Right cardiac atrium (tissue), 5 donors: ENCODE results near the gene BMERB1. TPM values are rescaled to one million over a fixed set of nuclear protein-coding genes. Genes with fewer than 3 reads are reported as not detected.

Source experiments
- ATAC-seq, 2 donors: fragments of 200-7000 bp; cut with Tn5 transposase; one replicate each; pipeline versions ENCODE4 v1.8.0 to v1.9.1; 2020; ENCODE audit warnings: moderate library complexity in 2 of 2, mild to moderate bottlenecking in 1 of 2
- DNase-seq, 3 donors: peaks; one replicate each; pipeline ENCODE4 v3.0.0-alpha.2; 2020
- H3K27ac ChIP-seq: one replicate; pipeline ENCODE4 v1.5.1; 2013; ENCODE audit warnings: mild to moderate bottlenecking, low read length, control low read depth, moderate library complexity
- H3K27me3 ChIP-seq: one replicate; pipeline ENCODE4 v1.6.1; 2013; ENCODE audit not compliant: control insufficient read depth, insufficient read depth
- H3K4me1 ChIP-seq: one replicate; pipeline ENCODE4 v1.6.1; 2013; ENCODE audit warnings: low read length; ENCODE audit not compliant: control insufficient read depth, insufficient read depth
- H3K4me3 ChIP-seq: one replicate; pipeline ENCODE4 v1.5.1; 2013; ENCODE audit warnings: low read length, control low read depth
- H3K9me3 ChIP-seq: one replicate; pipeline ENCODE4 v1.6.1; 2013; ENCODE audit warnings: low read length; ENCODE audit not compliant: control insufficient read depth
- WGBS: extraction: QIAGEN DNeasy Blood & Tissue Kit; methylation state at CpG from one replicate; pipeline ENCODE4 v1.1.7; 2013; 5-methylcytosine and 5-hydroxymethylcytosine counted together
- intact Hi-C, 4 donors: fragments of 100-400 bp; cut with DNase I; formaldehyde crosslinking; loops; one replicate each; pipeline versions ENCODE4 v1.11.0 to v1.14.0; 2022 to 2023
- polyA plus RNA-seq: library from polyadenylated mRNA; stranded (reverse); fragments of 200-250 nt; gene quantifications from one replicate; pipeline ENCODE4 v1.2.3, GENCODE V29; 2013
- total RNA-seq, 4 donors: library from RNA; stranded (reverse); fragmentation: NEBNext Ultra II Directional; extraction: Animal tissue kit (Norgen Biotek cat#: 25700); gene quantifications; one replicate each; pipeline ENCODE4 v1.2.1, GENCODE V29; 2021
- donor health status: healthy with polysubstance abuse.
- donor health status: DM: no; HTN: yes; CAD: no.
- donor health status: DM: no; HTN: no; CAD: no.
- donor health status: DM: no; HTN: yes; CAD: no; lungs with severe emphysema.
- donor health status: DM: yes; HTN: yes; CAD: no.

Gene BMERB1
- total and polyA plus RNA-seq, 5 donors = 36.9 to 74.7 (median 59.0) TPM

DNA sequence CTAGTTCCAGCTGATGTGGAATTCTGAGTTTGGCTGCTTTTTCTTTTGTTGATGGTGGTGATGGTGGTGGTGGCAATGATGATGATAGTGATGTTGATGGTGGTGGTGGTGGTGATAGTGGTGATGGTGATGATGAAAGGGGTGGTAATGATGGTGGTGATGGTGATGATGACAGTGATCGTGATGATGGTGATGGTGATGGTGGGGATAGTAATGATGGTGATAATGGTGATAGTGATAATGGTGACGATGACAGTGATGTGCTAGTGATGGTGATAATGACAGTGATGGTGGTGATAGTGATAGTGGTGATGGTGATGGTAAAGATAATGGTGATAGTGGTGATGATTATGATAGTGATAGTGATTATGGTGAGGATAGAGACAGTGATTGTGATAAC, 61.5 kb downstream of the BMERB1 start:
- intact Hi-C loops = no loop called here
- H3K27me3 ChIP-seq = no peaks in the 10 kb centered on the region
- no peaks in the 10 kb centered on the region for H3K4me1 ChIP-seq
- WGBS = 95% methylated on average over 2 of the region's 2 CpGs
- no peak overlapping the region for H3K27ac ChIP-seq
- DNase-seq (no peak), ATAC-seq (no peak)
- no peak overlapping the region for H3K4me3 ChIP-seq
- H3K9me3 ChIP-seq = no peaks in the 10 kb centered on the region

DNA sequence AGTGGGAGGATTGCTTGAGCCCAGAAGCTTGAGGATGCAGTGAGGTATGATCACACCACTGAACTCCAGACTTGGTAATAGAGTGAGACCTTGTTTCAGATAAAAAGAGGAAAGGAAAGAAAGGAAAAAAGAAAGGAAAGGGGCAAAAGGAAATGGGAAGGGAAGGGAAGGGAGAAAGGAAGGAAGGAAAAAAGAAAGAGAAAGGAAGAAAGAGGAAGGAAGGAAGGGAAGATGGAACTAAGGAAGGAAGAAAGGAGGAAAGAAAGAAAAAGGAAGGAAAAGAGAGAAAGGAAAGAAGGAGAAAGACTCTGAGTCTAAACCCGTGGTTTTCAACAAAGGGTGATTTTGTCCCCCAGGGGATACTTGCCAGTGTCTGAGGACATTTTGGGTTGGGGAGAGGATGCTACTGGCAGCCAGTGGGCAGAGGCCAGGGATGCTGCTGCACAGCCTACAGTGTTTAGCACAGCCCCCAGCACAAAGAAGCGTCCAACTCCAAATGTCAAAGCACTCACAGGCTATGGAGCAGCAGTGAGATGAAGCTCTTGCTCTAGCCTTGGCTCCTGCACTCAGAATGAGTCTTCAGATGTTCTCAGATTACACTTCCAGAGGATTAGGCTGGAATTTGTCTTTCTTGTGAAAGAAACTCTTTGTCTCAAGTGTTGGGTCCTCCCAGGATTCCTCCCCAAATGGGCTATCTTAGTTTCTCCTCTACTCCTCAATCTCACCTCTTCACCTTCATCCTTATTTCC, 64.2 kb downstream of the BMERB1 start:
- Histone ChIP-seq H3K4me1 (no peaks in the 10 kb centered on the region), H3K27me3 (no peaks in the 10 kb centered on the region), H3K27ac (no peak overlapping the region), H3K9me3 (no peaks in the 10 kb centered on the region), H3K4me3 (no peak overlapping the region)
- ATAC-seq (peak in 1 of 2 donors; percentile 27), DNase-seq (no peak)
- 65% methylated on average over 2 of the region's 2 CpGs for WGBS
- intact Hi-C loops = no loop called here

DNA sequence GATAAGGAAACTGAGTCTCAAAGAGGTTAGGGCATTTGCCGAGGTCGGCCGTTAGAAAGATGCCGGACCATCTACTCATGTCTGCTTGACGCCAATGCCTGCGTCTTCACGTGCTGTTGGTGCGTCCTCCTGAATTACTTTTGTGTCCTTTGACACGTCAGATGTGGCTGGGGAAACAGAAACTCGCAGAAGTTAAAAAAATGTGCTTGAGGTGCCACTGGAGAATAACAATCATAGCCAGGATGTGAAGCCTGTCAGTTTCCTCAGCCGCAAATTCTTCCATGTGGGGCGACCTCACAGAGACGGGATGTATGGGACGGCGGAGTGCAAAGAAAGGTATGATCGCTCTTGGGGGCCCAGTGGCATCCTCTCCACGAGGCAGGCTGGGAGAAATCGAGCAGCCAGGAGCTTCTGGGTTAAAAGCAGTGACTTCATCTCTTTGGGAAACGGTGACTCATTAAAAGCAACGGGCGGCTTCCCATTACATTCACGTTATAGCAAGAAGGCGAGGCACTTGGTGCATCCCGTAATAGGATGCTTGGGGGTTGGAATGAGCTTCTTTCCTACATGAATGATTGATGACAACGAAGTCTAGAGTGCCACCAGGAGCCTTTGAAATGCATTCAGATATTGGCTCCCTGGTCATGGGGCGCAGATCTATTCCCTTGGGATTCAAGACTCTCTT, 67.8 kb downstream of the BMERB1 start:
- intact Hi-C loops = no loop called here
- WGBS = 64% methylated on average over 26 of the region's 26 CpGs
- Histone ChIP-seq H3K9me3 (no peaks in the 10 kb centered on the region), H3K4me1 (no peaks in the 10 kb centered on the region), H3K27ac (no peak overlapping the region), H3K27me3 (no peaks in the 10 kb centered on the region), H3K4me3 (no peak overlapping the region)
- ATAC-seq (peak in 1 of 2 donors; percentile 86), DNase-seq (peak in 1 of 3 donors; percentile 30)

DNA sequence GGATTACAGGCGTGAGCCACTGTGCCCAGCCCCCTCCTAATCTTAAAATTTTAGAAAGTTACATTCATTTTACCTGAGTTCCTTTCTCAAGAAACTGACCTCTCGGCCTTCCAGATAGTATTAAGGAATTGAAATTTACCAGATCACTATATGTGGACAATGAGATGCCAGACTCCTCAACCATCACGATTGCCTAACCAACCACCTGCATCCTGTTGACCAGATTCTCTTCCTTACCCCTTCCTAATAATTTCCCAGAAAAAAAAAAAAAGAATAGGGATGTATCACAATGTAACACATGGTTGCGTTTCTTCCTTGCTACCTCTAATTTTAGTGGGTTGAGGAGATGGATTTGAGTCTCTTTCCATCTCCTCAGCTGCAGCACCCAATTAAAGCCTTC, 72.1 kb downstream of the BMERB1 start:
- DNase-seq (no peak), ATAC-seq (no peak)
- H3K27me3 ChIP-seq = no peaks in the 10 kb centered on the region
- H3K4me1 ChIP-seq = no peaks in the 10 kb centered on the region
- intact Hi-C loops = no loop called here
- 76% methylated on average over 4 of the region's 4 CpGs for WGBS
- no peaks in the 10 kb centered on the region for H3K9me3 ChIP-seq
- H3K27ac ChIP-seq = no peak overlapping the region
- H3K4me3 ChIP-seq = no peak overlapping the region

DNA sequence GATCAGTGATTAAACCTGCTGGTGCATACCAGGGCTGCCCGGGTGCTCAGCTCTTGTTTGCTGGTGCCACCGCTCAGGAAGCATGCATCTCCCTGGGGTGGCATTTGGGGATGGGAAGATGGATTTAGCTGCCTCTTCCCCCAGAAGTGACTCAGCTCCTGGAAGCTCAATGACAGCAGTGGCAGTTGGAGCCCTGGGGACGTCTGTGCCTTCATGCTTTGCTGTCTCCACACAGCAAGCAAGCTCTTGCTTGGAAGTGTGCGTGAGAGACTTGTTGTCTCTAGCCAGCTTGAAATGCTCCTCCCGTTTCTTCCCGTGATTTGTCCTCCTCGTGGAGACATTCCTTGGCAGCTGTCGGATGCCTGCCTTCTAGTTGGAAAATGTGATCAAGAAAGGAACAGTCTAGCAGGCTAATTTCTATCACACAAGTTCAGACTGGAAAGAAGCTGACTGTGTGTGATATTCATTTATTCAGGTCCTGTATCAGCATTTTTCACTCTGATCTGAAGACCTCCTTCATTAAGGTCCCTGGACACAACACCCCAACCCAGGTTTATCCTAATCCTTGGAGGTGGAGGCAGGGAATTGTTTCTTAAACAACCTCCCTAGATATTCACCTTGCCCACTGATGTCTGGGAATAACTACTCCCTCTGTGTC, 73.0 kb downstream of the BMERB1 start:
- 28% methylated on average over 8 of the region's 8 CpGs for WGBS
- Histone ChIP-seq H3K4me1 (no peaks in the 10 kb centered on the region), H3K27ac (no peak overlapping the region), H3K27me3 (no peaks in the 10 kb centered on the region), H3K9me3 (no peaks in the 10 kb centered on the region), H3K4me3 (no peak overlapping the region)
- ATAC-seq = peak; percentile 65 to 69
- intact Hi-C loops = no loop called here
- DNase-seq = peak in 2 of 3 donors; percentile 32 to 62

DNA sequence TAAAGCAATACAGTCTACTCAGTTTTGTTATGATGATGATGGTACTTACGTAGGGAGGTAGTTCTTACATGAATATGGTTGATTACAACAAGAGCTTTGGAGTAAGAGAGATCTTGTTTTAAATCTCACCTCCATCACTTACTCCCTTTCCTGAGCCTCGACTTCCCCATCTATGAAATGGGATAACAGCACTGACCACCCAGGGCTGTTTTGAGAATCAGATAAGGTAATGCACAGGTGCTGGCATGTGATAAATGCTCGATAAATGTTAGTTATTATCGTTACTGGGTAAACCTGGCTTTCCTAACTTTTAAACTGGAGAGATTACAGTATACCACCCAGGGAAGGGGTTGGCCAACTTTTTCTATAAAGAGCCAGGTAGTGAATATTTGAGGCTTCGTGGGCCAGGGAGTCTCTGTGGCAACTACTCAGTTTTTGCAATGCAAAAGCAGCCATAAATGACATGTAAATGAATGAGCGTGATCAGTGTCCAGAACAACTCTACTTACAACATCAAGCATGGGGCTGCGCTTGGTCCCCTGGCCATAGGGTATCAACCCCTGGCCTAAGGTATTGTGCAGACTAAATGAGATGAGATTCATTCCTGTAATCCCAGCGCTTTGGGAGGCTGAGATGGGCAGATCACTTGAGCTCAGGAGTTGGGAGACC, 73.7 kb downstream of the BMERB1 start:
- DNase-seq (no peak), ATAC-seq (no peak)
- no peaks in the 10 kb centered on the region for H3K4me1 ChIP-seq
- intact Hi-C loops = no loop called here
- 93% methylated on average over 8 of the region's 8 CpGs for WGBS
- no peaks in the 10 kb centered on the region for H3K9me3 ChIP-seq
- H3K27me3 ChIP-seq = no peaks in the 10 kb centered on the region
- H3K4me3 ChIP-seq = no peak overlapping the region
- no peak overlapping the region for H3K27ac ChIP-seq

DNA sequence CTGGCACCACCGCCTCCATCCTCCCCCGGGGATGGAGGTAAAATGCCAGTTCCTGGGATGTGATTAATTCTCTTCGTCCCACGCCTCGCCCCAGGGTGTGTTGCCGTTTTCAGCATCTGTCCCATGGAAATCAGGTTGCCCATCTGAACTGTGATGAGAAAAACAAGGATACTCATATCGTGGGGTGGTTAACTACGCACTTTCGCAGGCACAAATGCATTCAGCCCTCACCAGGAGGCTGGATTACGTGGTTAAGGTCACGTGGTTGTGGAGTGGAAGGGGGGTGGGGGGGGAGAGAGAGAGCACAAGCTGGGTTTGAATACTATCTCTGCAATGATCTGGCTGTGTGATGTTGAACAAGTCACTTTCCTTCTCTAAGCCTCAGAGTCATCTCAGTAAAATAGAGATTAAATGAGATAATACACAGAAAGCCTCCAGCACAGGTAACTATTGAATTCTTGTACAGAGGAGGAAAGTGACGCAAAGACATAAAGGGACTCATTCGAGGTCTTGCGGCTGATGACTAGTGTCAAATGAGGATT, 74.7 kb downstream of the BMERB1 start:
- Histone ChIP-seq H3K9me3 (no peaks in the 10 kb centered on the region), H3K27ac (no peak overlapping the region), H3K4me1 (no peaks in the 10 kb centered on the region), H3K27me3 (no peaks in the 10 kb centered on the region), H3K4me3 (no peak overlapping the region)
- DNase-seq (no peak), ATAC-seq (no peak)
- 90% methylated on average over 14 of the region's 14 CpGs for WGBS
- intact Hi-C loops = no loop called here

DNA sequence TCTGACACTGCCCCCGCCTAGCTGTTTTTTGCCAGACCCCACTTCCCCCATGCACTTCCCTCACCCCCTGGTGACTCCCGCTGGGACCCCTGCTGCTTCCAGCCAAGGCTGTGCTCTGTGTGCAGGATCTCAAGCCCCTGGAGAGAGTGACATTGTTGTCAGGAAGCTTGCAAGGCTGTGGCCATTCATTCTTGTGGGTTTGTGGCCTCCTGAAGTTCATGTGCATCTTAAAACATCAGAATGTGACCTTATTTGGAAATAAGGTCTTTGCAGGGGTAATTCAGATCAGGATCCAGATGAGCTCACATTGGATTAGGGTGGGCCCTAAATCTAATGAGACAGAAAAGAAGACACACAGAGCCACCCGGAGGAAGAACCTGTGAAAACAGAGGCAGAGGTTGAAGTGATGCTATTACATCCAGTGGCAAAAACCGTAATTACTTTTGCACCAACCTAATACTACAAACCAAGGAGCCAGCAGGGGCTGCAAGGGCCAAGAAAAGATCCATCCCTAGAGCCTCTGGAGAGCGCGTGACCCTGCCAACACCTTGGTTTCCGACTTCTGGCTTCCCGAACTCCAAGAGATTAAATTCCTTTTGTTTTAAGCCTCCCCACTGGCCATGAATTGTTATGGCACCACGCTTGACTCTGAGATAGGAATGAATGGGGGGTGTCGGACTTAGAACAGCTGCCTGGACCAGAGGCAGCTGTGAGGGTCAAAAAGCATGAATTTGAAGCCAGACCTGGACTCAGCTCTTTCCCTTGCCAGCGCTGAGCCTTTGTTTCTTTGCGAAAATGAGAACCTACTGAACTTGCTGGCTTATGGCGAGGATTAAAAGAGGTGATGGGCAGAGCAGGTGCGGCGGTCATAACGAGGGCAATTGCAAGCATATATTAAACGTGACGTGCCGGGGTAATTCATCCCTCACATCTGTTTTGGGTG, 75.5 kb downstream of the BMERB1 start:
- WGBS = 74% methylated on average over 19 of the region's 19 CpGs
- ATAC-seq (peak in 1 of 2 donors; percentile 9), DNase-seq (no peak)
- H3K27ac ChIP-seq = no peak overlapping the region
- no peaks in the 10 kb centered on the region for H3K9me3 ChIP-seq
- H3K27me3 ChIP-seq = no peaks in the 10 kb centered on the region
- intact Hi-C loops = no loop called here
- no peaks in the 10 kb centered on the region for H3K4me1 ChIP-seq
- H3K4me3 ChIP-seq = no peak overlapping the region

DNA sequence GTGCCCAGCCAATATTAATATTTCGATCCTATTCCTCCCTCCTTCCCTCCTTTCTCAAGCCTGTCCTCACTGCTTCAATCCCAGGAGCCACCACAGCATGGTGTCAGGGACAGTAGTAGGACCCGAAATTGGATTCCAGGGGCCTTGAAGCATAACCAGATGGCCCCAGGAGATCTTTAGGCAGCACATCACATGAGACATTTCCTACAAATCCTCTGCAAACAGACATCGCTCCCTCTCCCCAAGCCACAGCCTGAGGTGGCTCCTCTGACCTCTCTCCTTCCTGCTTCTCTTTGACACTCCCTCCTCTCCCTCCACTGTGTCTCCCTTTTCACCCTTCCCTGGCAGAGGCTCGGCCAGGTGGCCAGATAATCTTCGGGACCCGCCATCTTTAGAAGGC, 76.6 kb downstream of the BMERB1 start:
- Histone ChIP-seq H3K4me1 (no peaks in the 10 kb centered on the region), H3K27me3 (no peaks in the 10 kb centered on the region), H3K27ac (no peak overlapping the region), H3K4me3 (no peak overlapping the region), H3K9me3 (no peaks in the 10 kb centered on the region)
- no peak for ATAC-seq
- intact Hi-C loops = no loop called here
- DNase-seq = no peak
- WGBS = 87% methylated on average over 6 of the region's 6 CpGs
